OCI-LY7 (cell line): ENCODE data around the gene IFT80.

Experiments used
- CTCF ChIP-seq: fragments of 200-600 bp; sonication (generic); conservative IDR thresholded peaks from 2 replicates; pipeline ENCODE4 v1.5.1; 2014; ENCODE audit warnings: mild to moderate bottlenecking, antibody characterized with exemption, low read length, moderate library complexity, mixed read lengths
- EZH2phosphoT487 ChIP-seq: fragments of 200-600 bp; sonication (generic); IDR thresholded peaks from 2 replicates; pipeline ENCODE4 v1.6.1; 2018; ENCODE audit warnings: low read depth, borderline replicate concordance, mild to moderate bottlenecking, mixed run types, antibody characterized with exemption, low read length, moderate library complexity, mixed read lengths

- no peak for TF ChIP-seq CTCF
- TF ChIP-seq EZH2phosphoT487: no peak
Measured at GRCh38 chr3:160213191-160213590, 185.8 kb downstream of the IFT80 start.
